ENCODE data around the gene JADE2.
"Not testable (repeated sequence)": the region's sequence is repeated elsewhere in the genome, so short reads cannot be mapped to it uniquely, and the experiment has no call there.

Gene JADE2

GRCh38 chr5:134509308-134510040 lies 16.0 kb upstream of the JADE2 start:
- peak; percentile 76 for DNase-seq (ENCODE audit: low read depth)
- TF ChIP-seq, protein P1, sequence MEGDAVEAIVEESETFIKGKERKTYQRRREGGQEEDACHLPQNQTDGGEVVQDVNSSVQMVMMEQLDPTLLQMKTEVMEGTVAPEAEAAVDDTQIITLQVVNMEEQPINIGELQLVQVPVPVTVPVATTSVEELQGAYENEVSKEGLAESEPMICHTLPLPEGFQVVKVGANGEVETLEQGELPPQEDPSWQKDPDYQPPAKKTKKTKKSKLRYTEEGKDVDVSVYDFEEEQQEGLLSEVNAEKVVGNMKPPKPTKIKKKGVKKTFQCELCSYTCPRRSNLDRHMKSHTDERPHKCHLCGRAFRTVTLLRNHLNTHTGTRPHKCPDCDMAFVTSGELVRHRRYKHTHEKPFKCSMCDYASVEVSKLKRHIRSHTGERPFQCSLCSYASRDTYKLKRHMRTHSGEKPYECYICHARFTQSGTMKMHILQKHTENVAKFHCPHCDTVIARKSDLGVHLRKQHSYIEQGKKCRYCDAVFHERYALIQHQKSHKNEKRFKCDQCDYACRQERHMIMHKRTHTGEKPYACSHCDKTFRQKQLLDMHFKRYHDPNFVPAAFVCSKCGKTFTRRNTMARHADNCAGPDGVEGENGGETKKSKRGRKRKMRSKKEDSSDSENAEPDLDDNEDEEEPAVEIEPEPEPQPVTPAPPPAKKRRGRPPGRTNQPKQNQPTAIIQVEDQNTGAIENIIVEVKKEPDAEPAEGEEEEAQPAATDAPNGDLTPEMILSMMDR (conservative IDR thresholded peaks at IDR 0.05; ENCODE audit: low read length) = no peak

GRCh38 chr5:134510970-134511795 lies 14.3 kb upstream of the JADE2 start:
- TF ChIP-seq, protein P1 (conservative IDR thresholded peaks at IDR 0.05; ENCODE audit: low read length) = no peak
- no peak overlapping the region for H3K4me3 ChIP-seq (ENCODE audit: low read length)
- peak; percentile 26 for DNase-seq (ENCODE audit: low read depth)

More at GRCh38 chr5:134509308-134510040, 16.0 kb upstream of the JADE2 start:
- H3K4me3 ChIP-seq (ENCODE audit: low read length) = no peak overlapping the region

- TF ChIP-seq, protein P1 (conservative IDR thresholded peaks at IDR 0.05; ENCODE audit: low read length) = peak; percentile 34
- peak; percentile 87 for DNase-seq (ENCODE audit: low read depth)
- no peak overlapping the region for H3K4me3 ChIP-seq (ENCODE audit: low read length)
Measured at GRCh38 chr5:134511796-134512660, 13.4 kb upstream of the JADE2 start.

GRCh38 chr5:134512661-134512999 lies 12.8 kb upstream of the JADE2 start:
- TF ChIP-seq, protein P1 (conservative IDR thresholded peaks at IDR 0.05; ENCODE audit: low read length) = no peak
- no peak overlapping the region for H3K4me3 ChIP-seq (ENCODE audit: low read length)
- DNase-seq (ENCODE audit: low read depth) = no peak

DNA sequence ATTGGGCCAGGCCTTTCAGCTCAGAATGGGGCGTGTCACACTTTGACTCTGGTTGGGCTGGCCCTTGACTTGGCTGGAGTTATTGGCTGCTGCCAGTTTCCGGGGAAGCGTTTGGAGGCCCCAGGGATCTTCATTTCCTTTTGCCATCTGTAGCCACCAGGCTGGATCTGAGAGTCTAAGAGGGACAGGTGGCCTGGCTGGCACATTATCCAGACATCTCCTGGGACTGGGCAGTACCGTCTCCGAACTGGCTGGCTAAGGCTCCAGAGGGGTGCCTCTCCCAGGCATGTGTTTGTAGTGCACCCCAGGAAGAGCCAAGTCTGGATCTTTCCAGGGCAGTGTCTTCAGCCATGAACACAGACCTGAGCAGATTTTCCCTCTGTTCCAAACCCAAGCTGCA lies 9.7 kb upstream of the JADE2 start:
- TF ChIP-seq, protein P1 (conservative IDR thresholded peaks at IDR 0.05; ENCODE audit: low read length) = no peak
- DNase-seq (ENCODE audit: low read depth) = no peak
- H3K4me3 ChIP-seq (ENCODE audit: low read length) = no peak overlapping the region

DNA sequence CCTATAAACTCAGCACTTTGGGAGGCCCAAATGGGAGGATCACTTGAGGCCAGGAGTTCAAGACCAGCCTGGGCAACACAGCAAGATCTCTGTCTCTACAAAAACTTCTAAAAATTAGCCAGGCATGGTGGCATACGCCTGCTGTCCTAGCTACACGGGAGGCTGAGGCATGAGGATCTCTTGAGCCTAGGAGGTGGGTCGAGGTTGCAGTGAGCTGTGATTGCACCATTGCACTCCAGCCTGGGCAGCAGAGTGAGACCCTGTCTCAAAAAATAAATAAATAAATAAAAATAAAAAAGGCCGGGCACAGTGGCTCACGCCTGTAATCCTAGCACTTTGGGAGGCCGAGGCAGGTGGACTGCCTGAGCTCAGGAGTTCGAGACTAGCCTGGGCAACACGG lies 8.5 kb upstream of the JADE2 start:
- DNase-seq (ENCODE audit: low read depth); H3K4me3 ChIP-seq (ENCODE audit: low read length): not testable (repeated sequence)

DNA sequence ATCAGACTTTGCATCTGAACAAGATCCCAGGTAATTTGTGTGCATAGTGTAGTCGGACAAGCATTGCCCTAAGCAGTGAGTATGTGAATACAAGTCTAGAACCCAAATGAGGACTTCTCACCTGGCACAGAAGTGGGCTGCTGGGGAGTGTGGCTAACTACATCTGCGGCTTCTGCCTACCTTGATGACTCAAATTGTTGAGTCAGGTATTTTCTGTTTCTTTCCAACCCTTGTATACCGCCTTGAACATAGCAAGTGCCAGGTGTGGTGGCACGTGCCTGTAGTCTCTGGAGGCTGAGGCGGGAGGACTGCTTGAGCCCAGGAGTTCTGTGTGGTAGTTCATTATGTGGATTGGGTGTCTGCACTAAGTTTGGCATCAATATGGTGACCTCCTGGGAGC lies 7.9 kb upstream of the JADE2 start:
- no peak for DNase-seq (ENCODE audit: low read depth)
- TF ChIP-seq, protein P1 (conservative IDR thresholded peaks at IDR 0.05; ENCODE audit: low read length) = no peak
- H3K4me3 ChIP-seq (ENCODE audit: low read length) = no peak overlapping the region

All from AG10803 (cell line).